Endothelial cell of umbilical vein (primary cell): ENCODE results near the gene NTN1.

ENCODE experiments used
- CTCF ChIP-seq, 2 donors: IDR thresholded peaks; 1 replicate in 1 of 2; 2 replicates in 1 of 2; pipeline ENCODE4 v1.5.1; 2011; ENCODE audit warnings: low read length in 2 of 2, mild to moderate bottlenecking in 2 of 2, moderate library complexity in 2 of 2, control low read depth in 1 of 2, inconsistent platforms in 1 of 2, low read depth in 1 of 2; ENCODE audit not compliant: insufficient read depth in 1 of 2; ENCODE audit errors: extremely low read depth in 1 of 2
- EZH2 ChIP-seq: IDR thresholded peaks from 2 replicates; pipeline ENCODE4 v1.6.1; 2012; ENCODE audit warnings: borderline replicate concordance, low read depth, mild to moderate bottlenecking, moderate library complexity, low read length, inconsistent platforms; ENCODE audit not compliant: severe bottlenecking
- FOS ChIP-seq: IDR thresholded peaks from 2 replicates; pipeline ENCODE4 v1.6.1; 2011; ENCODE audit warnings: mild to moderate bottlenecking, low read length, moderate library complexity, borderline replicate concordance; ENCODE audit not compliant: insufficient read depth
- GATA2 ChIP-seq: IDR thresholded peaks from 2 replicates; pipeline ENCODE4 v1.7.0; 2011; ENCODE audit warnings: low read depth, mild to moderate bottlenecking, moderate library complexity, mixed read lengths, low read length; ENCODE audit not compliant: insufficient read length, insufficient read depth
- JUN ChIP-seq: IDR thresholded peaks from 2 replicates; pipeline ENCODE4 v1.6.1; 2011; ENCODE audit warnings: borderline replicate concordance, low read depth; ENCODE audit not compliant: insufficient read length, insufficient read depth
- MAX ChIP-seq: IDR thresholded peaks from 2 replicates; pipeline ENCODE4 v1.6.1; 2011; ENCODE audit not compliant: insufficient read depth, insufficient read length
- MYC ChIP-seq: IDR thresholded peaks from one replicate; pipeline ENCODE4 v1.6.1; 2011; ENCODE audit warnings: mild to moderate bottlenecking, low read depth, low read length
- POLR2A ChIP-seq: IDR thresholded peaks from 2 replicates; pipeline ENCODE4 v1.6.1; 2012; ENCODE audit warnings: low read depth, mild to moderate bottlenecking, control low read depth, low read length
- POLR2AphosphoS5 ChIP-seq: IDR thresholded peaks from 2 replicates; pipeline ENCODE4 v1.6.1; 2012; ENCODE audit warnings: low read depth, mild to moderate bottlenecking, control low read depth, low read length, moderate library complexity; ENCODE audit not compliant: insufficient read depth

- no peak for TF ChIP-seq MYC
- no peak for TF ChIP-seq POLR2A
- no peak for TF ChIP-seq CTCF (IDR thresholded peaks at IDR 0.05; ENCODE audit: extremely low read depth in 1 of 2, insufficient read depth in 1 of 2, low read depth in 1 of 2, low read length in 2 of 2)
- TF ChIP-seq EZH2 = no peak
- no peak for TF ChIP-seq POLR2AphosphoS5
- TF ChIP-seq GATA2 = no peak
- no peak for TF ChIP-seq MAX
- TF ChIP-seq JUN = no peak
- no peak for TF ChIP-seq FOS
Observed at GRCh38 chr17:9242497-9242881, 221.2 kb downstream of the NTN1 start.
